Gastroesophageal sphincter (tissue), 4 donors: ENCODE measurements around the gene MAP2K6. TPM values are rescaled to one million over a fixed set of nuclear protein-coding genes. Genes with fewer than 3 reads are reported as not detected.

ENCODE experiments used
- ATAC-seq: fragments of 150-250 bp; one replicate; pipeline ENCODE4 v1.9.1; 2016; ENCODE audit warnings: mild to moderate bottlenecking, moderate library complexity
- H3K27ac ChIP-seq, 4 donors: fragments of 200-600 bp; sonication (generic) in 3 of 4; 1 replicate in 3 of 4; 2 replicates in 1 of 4; pipeline ENCODE4 v1.5.1; 2016 to 2019
- H3K27me3 ChIP-seq: fragments of 200-600 bp; sonication (generic); one replicate; pipeline ENCODE4 v1.5.1; 2019
- H3K36me3 ChIP-seq, 2 donors: fragments of 200-600 bp; sonication (generic); one replicate each; pipeline ENCODE4 v1.5.1; 2019; ENCODE audit warnings: control low read depth in 1 of 2
- H3K4me1 ChIP-seq, 3 donors: fragments of 200-600 bp; sonication (generic); 1 replicate in 2 of 3; 2 replicates in 1 of 3; pipeline ENCODE4 v1.5.1; 2016 to 2019; ENCODE audit warnings: control low read depth in 2 of 3
- H3K4me3 ChIP-seq, 2 donors: fragments of 200-600 bp; sonication (generic); one replicate each; pipeline ENCODE4 v1.5.1; 2019; ENCODE audit warnings: mild to moderate bottlenecking in 1 of 2, moderate library complexity in 1 of 2
- H3K9me3 ChIP-seq, 3 donors: fragments of 200-600 bp; sonication (generic); one replicate each; pipeline ENCODE4 v1.5.1; 2017 to 2019; ENCODE audit warnings: control low read depth in 2 of 3
- CTCF ChIP-seq, 4 experiments: fragments of 200-600 bp in 2 of 4; fragments of 450-650 bp in 2 of 4; sonication (generic) in 1 of 4; IDR thresholded peaks; one replicate each; pipeline ENCODE4 v1.5.1; 2017 to 2019; ENCODE audit warnings: antibody characterized with exemption in 4 of 4, mild to moderate bottlenecking in 2 of 4, moderate library complexity in 2 of 4
- EP300 ChIP-seq: sonication (generic); formaldehyde crosslinking; IDR thresholded peaks from one replicate; pipeline ENCODE4 v1.6.1; 2017; ENCODE audit warnings: antibody characterized with exemption, mild to moderate bottlenecking
- POLR2A ChIP-seq, 2 donors: fragments of 450-650 bp; IDR thresholded peaks; one replicate each; pipeline ENCODE4 v1.6.1; 2017; ENCODE audit warnings: antibody characterized with exemption in 2 of 2, mild to moderate bottlenecking in 2 of 2, moderate library complexity in 1 of 2
- POLR2AphosphoS5 ChIP-seq: sonication (generic); formaldehyde crosslinking; IDR thresholded peaks from one replicate; pipeline ENCODE4 v1.6.1; 2017; ENCODE audit warnings: antibody characterized with exemption
- WGBS, 2 donors: methylation state at CpG; one replicate each; pipeline ENCODE4 v1.1.5; 2018; ENCODE audit warnings: low coverage in 1 of 2; 5-methylcytosine and 5-hydroxymethylcytosine counted together
- total RNA-seq, 4 donors: library from RNA; depleted of rRNA; stranded (reverse); fragments of >200 nt; gene quantifications; one replicate each; pipeline ENCODE4 v1.1.0, GENCODE V29; 2016

The MAP2K6 gene
- total RNA-seq, 4 donors from 2014 or later, result 0.69 to 8.7 (median 2.4) TPM

- H3K4me3 ChIP-seq, result no peak overlapping the region
- no peak for ATAC-seq
- H3K36me3 ChIP-seq, result peaks cover 0 to 9% of the 10 kb centered on the region in 2 donors
- H3K9me3 ChIP-seq, result no peaks in the 10 kb centered on the region
- H3K4me1 ChIP-seq, result no peaks in the 10 kb centered on the region
- H3K27ac ChIP-seq, result no peak overlapping the region
- WGBS, 2 donors, result 77 to 81% methylated on average over 5 of the region's 5 CpGs
- no peaks in the 10 kb centered on the region for H3K27me3 ChIP-seq
- TF ChIP-seq POLR2A (IDR thresholded peaks at IDR 0.05) (no peak), CTCF (IDR thresholded peaks at IDR 0.05) (no peak), POLR2AphosphoS5 (no peak), EP300 (no peak)
Observed at GRCh38 chr17:69512946-69513345, 98.4 kb downstream of the MAP2K6 start.

GRCh38 chr17:69516225-69516624 is 101.7 kb downstream of the MAP2K6 start:
- TF ChIP-seq EP300 (no peak), POLR2AphosphoS5 (no peak), CTCF (IDR thresholded peaks at IDR 0.05) (no peak), POLR2A (IDR thresholded peaks at IDR 0.05) (no peak)
- ATAC-seq, result no peak
- Histone ChIP-seq H3K4me1 (no peaks in the 10 kb centered on the region), H3K27me3 (no peaks in the 10 kb centered on the region), H3K27ac (no peak overlapping the region), H3K9me3 (no peaks in the 10 kb centered on the region), H3K36me3 (peaks cover 0 to 38% of the 10 kb centered on the region in 2 donors), H3K4me3 (no peak overlapping the region)
- WGBS, 2 donors, result 89 to 100% methylated on average over 2 of the region's 2 CpGs

- no peaks in the 10 kb centered on the region for H3K4me1 ChIP-seq
- TF ChIP-seq CTCF (IDR thresholded peaks at IDR 0.05) (no peak), POLR2AphosphoS5 (no peak), EP300 (no peak), POLR2A (IDR thresholded peaks at IDR 0.05) (no peak)
- no peaks in the 10 kb centered on the region for H3K9me3 ChIP-seq
- no peak overlapping the region for H3K27ac ChIP-seq
- 100% methylated on average over 1 to 2 of the region's 2 CpGs for WGBS, 2 donors
- ATAC-seq, result no peak
- H3K36me3 ChIP-seq, result peaks cover 0 to 38% of the 10 kb centered on the region in 2 donors
- H3K4me3 ChIP-seq, result no peak overlapping the region
- H3K27me3 ChIP-seq, result no peaks in the 10 kb centered on the region
Observed at GRCh38 chr17:69516911-69517310, 102.4 kb downstream of the MAP2K6 start.

GRCh38 chr17:69518951-69519350 is 104.5 kb downstream of the MAP2K6 start:
- WGBS, 2 donors, result 86 to 100% methylated on average over 2 to 4 of the region's 5 CpGs
- Histone ChIP-seq H3K4me1 (no peaks in the 10 kb centered on the region), H3K4me3 (no peak overlapping the region), H3K27ac (no peak overlapping the region), H3K36me3 (peaks cover 0 to 38% of the 10 kb centered on the region in 2 donors), H3K27me3 (no peaks in the 10 kb centered on the region), H3K9me3 (no peaks in the 10 kb centered on the region)
- TF ChIP-seq CTCF (IDR thresholded peaks at IDR 0.05), result no peak
- TF ChIP-seq POLR2AphosphoS5, result no peak
- no peak for TF ChIP-seq EP300
- TF ChIP-seq POLR2A (IDR thresholded peaks at IDR 0.05), result no peak
- ATAC-seq, result no peak

- Histone ChIP-seq H3K27me3 (no peaks in the 10 kb centered on the region), H3K4me3 (no peak overlapping the region), H3K4me1 (peaks cover 0 to 4% (median 0%) of the 10 kb centered on the region in 3 donors), H3K36me3 (peaks cover 0 to 40% of the 10 kb centered on the region in 2 donors), H3K27ac (no peak overlapping the region), H3K9me3 (no peaks in the 10 kb centered on the region)
- no peak for TF ChIP-seq POLR2AphosphoS5
- no peak for TF ChIP-seq EP300
- peak; percentile 29 to 80 (median 63) for TF ChIP-seq CTCF (IDR thresholded peaks at IDR 0.05)
- ATAC-seq, result no peak
- 51 to 58% methylated on average over 7 of the region's 7 CpGs for WGBS, 2 donors
Observed at GRCh38 chr17:69523244-69523861, 108.9 kb downstream of the MAP2K6 start.
